HG02759 (cell line): ENCODE measurements around the gene RAB44.
A peak's percentile ranks its signal among the peaks of the same experiment; 100 is the strongest.

Experiments used
- ATAC-seq: cut with Tn5 transposase; IDR thresholded peaks from one replicate; pipeline ENCODE4 v1.9.1; 2021; ENCODE audit warnings: mild to moderate bottlenecking, moderate library complexity; ENCODE audit not compliant: unreplicated experiment

Gene RAB44

DNA sequence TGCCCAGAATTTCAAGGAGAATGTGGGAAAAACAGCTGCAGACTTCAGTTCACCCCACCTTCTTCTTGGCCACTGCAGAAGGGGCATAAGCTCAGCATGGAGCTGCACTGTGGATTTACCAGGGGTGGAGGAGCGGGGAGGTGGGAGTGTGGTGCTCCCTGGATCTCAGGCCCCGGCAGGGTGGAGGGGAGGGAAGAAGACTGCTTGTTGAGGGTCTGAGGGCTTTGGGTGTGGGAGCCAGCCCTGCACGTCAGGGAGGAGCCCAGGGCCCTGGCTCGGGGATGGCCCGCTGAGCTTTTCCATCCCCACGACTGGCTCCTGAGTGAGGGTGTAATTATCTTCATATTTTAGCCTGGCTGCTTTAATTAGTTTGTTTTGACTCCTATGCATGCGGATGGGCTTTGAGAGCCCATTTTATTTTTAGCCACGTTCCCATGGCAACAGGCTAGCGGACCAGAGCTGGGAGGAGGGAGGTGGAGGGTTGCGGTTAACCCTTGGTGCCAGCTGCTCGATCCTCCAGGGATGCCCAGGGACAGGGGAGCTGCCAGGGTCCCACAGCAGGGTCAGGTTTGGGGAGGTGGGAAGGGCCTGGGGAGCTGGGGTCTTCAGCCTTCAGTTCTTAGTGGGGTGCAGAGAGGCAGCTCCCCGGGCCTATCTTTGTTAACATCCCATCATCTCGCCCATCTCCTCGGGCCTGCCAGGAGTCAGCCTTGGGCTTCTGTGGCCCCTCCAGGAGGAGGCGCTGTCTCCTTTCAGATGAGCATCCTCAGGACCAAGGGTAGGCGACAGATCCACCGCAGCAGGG, 68.2 kb downstream of the RAB44 start:
- ATAC-seq = peak; percentile 83

DNA sequence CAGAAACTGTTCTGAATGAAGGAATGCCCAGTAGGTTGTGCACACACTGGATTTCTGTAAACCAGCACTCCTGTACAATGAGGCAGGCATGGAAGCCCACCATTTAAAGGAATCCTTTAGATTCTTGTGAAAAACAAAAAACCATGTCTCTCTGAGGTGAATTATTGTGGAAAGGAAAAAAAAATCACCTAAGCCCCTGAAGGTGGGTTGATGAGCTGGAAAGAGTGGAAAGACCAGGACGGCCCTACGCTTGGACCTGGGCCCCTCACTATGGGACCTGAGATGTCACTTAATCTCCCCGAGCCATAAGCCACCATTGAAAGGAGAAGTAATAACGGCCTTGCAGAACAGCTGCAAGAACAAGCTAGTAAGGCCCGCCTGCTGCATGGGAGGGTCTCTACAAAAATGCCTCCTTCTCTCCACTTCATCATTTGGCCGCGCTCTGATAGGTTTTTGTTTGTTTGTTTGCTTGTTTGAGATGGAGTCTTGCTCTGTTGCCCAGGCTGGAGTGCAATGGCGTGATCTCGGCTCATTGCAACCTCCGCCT, 68.8 kb downstream of the RAB44 start:
- no peak for ATAC-seq

DNA sequence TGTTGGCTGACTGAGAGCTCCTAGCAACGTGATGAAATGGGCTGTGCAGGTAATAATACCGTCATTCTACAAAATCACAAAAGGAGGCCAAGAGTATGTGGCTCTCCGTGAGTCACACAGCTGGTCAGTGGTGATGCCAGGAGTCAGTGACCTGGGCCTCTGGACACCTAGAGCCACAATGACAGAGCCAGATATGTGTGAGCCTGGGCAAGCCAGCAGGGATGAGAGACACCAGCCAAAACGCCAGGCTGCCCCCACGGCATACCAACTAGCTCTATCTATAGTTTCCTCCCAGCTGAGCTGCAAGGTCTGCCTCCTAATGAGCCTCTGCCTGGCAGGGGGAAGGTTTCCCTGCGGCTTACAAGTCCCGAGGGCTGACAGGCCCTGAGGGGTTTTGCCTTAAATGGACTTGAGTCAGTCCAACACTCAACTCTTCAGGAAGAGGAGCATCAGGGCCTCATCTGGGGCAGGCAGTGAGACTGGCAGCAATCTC, 71.6 kb downstream of the RAB44 start:
- ATAC-seq = no peak

DNA sequence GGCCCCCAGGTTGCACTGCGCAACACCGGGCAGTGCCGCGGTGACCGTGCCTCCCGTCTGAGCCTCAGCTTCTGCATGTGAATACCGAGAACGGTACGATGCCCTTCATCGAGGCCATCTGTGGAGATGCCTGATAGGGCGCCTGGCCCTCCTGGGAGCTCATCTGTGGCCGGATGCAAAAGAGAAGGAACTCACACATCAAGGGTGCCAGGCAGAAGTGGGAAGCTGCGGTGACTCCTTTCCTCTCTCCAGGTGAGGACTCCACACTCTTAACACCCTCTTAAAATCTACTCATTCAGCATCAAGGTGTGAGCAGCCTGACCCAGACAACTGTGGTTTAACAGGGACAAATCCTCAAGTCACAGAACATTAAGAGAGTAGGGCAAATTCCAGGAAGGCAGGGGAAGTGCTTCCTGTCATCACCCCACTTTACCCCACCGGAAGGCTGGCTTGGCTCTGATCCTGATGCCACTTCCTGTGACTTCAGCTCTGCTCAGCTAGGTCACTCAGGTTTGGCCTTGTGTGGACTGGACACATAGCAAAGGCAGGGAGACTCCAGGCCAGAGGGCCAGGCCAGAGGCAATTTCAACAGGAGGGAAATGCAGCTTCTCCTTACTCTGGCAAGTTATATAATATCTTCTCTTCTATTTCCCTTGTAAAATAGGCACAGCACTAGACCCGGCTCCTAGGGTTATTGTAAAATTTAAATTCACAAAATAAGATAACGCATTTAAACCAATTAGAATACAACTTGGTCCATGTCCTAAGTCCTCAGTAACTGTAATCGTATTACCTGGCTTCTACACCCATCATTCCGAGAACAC, 72.3 kb downstream of the RAB44 start:
- no peak for ATAC-seq

DNA sequence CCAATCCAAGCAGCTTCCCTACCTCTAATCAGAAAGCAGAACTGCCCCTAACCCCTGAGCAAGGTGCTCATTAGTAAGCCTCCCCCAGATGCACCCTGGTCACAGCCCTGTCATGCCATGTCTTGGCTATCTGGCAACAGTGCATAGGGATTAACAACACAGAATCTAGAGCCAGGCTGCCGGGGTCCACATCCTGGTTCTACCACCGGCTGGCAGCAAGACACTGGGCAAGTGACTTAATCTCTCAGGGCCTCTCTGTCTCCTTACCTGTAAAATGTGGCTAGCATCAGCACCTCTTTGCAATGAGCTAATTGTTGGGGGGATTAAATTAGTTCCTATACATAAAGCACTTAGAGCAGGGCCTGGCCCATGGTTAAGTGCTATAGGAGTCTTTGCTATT, 73.5 kb downstream of the RAB44 start:
- ATAC-seq = no peak

DNA sequence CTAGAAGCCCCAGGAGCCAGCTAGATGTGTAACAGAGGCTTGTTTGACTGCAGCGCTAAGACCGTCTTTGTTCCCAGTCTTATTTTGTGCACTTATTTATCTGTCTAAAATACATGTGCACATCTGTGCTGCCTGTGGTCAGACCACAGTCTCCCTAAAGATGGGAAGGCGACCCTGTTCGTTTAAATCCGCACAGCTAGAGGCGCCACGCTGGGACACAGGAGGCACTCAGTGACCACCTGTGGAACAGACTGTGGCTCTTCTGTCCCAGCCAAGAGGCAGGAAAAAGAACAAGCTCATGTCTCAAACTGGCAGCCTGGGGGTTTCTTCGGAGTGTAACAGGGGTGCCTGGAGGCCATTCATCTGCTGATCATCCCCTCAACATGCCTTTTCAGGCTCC, 74.8 kb downstream of the RAB44 start:
- ATAC-seq = no peak

DNA sequence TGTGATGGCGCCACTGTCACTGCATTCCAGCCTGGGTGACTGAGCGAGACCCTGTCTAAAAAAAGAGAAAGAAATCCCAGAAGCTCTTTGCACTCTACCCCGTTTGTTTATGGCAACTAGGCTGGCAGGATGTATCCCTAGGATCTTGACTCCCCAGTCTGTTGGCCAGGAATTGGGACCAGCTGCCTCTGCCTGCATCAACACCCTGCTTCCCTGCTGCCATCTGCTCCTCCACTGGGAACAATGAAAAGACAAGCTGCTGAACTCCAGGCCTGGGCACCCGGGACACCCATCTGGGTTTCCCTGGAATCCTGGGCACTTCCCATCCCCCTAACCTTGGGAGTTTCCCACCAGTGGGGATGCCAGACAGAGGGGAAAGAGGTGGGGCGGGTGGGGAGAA, 76.7 kb downstream of the RAB44 start:
- no peak for ATAC-seq

DNA sequence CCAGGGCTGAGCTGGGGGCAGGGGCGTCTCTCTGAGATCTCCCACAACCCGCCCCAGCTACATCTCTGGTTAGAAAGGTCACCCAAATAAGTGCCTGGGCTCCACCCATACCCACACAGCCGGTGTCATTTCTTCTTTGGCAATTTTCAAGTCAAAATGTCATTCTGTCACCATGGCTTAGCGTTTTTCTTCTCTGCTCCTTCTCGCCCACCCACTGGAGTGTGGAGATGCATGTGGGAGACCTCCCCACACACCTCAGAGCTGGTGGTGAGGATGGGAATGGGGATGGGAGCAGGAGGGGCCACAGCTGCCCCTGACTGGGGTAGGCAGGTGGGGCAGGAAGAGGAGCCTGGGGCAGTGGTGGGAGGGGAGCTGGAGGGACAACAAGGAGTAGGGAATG, 78.5 kb downstream of the RAB44 start:
- ATAC-seq = no peak

DNA sequence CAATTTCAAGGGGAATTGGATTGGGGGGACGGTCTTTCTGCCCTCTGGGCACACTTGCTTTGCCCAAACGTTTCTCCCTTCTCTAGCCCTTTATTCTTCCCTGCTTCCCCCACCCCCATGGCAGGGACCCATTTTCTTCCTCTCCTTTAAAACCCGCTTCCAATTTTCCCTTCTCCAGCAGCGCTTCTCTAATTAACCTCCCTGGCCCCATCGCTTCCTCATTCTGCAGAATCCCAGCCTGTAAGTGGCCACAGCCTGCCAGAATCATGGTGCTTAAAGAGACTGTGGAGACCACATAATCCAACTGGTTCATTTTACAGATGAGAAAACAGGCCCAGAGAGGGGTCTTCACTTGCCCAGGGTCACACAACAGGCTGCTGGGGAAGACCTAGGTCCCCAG, 80.2 kb downstream of the RAB44 start:
- ATAC-seq = no peak

DNA sequence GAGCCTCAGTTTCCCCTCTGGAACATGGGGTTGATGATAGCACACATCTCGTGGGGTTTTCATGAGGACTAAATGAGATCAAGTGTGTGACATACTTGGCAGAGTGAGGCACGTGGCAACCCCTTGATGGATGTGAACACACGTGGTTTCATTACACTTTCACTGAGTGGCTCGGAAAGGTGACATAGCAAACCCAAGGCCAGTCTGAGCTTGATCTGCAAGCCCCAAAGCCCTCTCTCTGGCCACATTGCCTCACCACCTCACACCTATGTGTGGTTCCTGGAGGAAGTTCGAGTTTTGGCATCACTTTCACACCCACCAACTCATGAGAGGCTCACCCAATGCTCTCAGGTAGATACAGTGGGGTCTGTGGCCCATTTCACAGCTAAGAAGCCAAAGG, 81.6 kb downstream of the RAB44 start:
- no peak for ATAC-seq

DNA sequence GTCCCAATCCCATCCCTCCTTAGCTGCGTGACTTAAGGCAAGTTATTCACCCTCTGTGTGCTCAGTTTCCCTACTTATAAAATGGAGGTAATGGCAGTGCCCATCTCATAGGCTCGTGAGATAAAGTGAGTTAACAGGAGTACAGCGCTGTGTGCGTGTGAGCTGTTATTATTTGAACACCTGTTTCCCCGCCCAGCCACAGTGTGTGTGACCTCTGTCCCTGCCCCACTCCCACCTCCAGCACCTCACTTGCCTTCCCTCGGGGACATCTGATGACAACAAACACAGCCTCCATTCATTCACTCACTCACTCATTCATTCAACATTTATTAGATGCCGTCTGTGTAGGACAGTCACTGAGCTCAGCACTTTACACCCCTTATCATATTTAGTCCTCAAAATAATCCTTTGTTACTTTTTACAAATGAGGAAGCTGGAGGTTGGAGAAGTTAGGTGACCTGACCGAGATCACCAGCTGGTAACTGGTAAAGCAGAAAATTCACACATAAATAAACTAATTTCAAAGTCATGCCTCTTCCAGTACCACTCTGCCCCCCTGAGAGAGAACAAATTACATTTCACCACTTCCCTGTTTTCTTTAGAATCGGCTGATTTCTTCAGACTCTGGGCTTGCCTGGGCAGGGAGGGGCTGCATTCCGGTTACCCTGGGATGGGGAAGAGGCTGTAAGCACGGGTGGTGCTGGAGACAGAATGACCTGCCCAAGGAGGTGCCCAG, 83.0 kb downstream of the RAB44 start:
- no peak for ATAC-seq

DNA sequence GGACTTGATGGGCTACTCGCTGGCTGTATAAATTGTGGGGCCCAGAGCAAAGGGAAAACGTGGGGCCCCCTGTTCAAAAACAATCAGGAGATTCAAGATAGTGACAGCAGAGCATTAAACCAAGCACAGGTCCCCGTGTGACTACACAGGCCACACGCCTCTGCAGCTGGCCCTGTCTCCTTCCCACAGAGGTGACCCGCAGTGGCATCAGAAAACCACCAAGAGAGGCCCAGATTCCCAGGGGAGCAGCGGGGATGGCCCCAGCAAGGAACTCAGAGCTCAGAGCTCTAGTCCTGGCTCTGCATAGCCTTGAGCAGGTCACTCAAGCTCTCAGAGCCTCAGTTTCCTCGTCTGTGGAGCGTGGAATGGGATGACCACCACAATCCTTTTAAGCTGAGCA, 84.0 kb downstream of the RAB44 start:
- peak; percentile 63 for ATAC-seq
